GM19240 (cell line): ENCODE data around the gene SKIL.

Experiments used
- DNase-seq: peaks from one replicate; pipeline ENCODE4 v3.0.0; 2011; ENCODE audit warnings: low spot score; ENCODE audit not compliant: insufficient read length

Gene SKIL

GRCh38 chr3:170387950-170388349 lies 30.4 kb downstream of the SKIL start:
- DNase-seq: no peak

- no peak for DNase-seq
These were observed 33.6 kb downstream of the SKIL start for GRCh38 chr3:170391108-170391507.

GRCh38 chr3:170397685-170398084 lies 40.2 kb downstream of the SKIL start:
- DNase-seq: no peak

- no peak for DNase-seq
These were observed 47.6 kb downstream of the SKIL start for GRCh38 chr3:170405101-170405500.

GRCh38 chr3:170410428-170411029 lies 53.0 kb downstream of the SKIL start:
- DNase-seq: no peak

- no peak for DNase-seq
These were observed 55.8 kb downstream of the SKIL start for GRCh38 chr3:170413291-170413690.

- DNase-seq: peak; percentile 45
These were observed 56.7 kb downstream of the SKIL start for GRCh38 chr3:170414202-170414663.

GRCh38 chr3:170417090-170417489 lies 59.6 kb downstream of the SKIL start:
- no peak for DNase-seq

GRCh38 chr3:170418422-170419398 lies 61.2 kb downstream of the SKIL start, which contains the start of gene CLDN11:
TSS of gene CLDN11 (plus strand) at chr3:170418868. CDS start at chr3:170419067, 199 bp downstream.
- no peak for DNase-seq

DNA sequence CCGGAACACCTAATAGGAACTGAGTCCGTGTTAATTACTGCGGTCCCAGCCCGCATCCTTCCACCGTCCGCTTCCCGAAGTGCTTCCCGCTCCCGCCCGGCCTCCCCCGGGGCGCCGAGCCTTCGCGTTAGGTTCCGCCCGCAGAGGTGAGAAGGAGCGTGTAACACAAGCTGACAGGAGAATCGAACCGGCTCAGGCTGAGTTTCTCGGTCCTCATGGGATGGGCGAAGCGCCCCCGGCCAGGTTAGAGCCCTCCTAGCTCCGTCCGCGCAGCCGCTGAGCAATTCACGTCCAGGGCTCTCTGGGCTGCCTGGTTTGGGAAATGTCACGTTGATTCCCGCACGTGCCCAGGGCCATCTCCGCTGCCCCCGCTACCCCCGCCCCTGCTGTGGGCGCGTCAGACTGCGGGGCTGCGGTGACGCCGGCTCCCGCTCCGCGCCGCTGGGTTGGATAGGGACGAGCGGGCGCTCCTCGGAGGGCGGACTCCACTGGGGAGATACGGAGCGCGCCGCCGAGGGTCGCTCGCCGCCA lies 62.1 kb downstream of the SKIL start:
- no peak for DNase-seq

DNA sequence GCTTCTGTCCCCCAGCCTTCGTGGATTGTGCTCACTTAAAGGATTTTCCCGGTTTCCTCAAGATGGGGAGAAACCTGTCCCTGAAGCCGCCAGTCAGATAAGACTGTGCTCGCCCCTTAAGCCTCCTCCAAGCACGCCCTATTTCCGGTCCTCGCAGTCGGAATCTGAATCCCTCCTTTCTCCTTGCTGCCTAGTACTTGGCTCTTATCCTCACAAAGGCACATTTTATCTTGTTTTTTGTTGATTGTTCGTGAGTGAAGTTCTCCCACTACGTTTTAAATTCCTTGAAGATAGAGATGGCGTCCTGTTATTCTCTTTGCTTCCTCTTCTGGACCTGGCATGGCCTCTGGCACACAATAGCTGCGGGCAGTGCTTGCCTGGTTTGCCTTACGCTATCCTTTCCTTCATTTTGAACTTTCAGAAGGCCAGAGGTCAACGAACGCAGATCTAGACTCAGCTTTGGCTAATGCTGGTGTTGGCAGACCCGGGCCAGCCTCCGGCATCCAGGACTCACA lies 62.8 kb downstream of the SKIL start:
- no peak for DNase-seq

DNA sequence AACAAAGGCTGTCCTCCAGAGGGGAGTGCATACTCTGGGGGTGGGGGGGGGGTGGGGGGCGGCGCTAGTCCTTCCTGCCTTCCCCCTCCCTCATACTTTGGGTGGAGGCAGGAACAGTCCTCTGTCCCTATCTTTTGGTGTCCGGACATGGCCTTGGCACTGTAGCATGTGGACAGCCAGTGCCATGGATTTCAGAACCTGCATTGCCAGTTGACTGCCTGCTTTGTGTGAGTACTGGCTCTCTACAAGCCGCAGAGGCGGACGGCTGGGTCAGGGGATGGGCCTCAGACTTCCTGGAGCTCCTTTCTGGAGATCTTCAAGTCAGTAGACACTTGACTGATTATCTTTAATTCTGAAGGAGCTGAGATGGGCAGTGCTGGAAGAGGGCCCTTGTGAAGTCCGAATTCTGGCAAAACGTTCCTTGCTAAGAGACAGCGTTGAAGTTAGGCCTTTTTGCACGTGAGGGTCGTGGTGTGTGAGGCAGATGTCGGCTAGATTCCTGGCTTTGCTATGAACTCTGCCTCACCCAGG lies 63.7 kb downstream of the SKIL start:
- no peak for DNase-seq

- no peak for DNase-seq
These were observed 64.2 kb downstream of the SKIL start for GRCh38 chr3:170421758-170422157.

DNA sequence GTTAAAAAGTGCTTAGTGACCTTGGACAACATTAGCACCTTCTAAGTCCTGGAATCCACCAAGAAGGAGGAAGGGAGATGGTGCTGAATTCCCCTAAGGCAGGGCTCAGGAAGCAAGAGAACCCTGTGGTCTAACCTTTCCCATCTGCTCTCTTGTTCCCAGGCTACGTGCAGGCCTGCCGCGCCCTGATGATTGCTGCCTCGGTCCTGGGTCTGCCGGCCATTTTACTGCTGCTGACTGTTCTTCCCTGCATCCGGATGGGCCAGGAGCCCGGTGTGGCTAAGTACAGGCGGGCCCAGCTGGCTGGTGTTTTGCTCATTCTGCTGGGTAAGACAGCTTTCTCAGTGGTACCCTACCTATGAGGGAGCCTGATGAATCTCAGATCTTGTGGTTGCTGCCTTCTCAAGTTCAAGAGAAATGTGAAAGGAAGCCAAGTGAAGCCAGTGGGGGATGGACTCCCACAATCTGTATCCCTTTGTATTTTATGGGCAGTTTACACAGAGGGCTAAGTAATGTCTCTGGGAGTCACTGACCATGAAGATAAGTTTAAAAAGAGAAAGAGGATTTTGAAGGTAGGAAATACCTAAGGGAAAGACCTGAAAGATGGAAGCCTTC lies 65.6 kb downstream of the SKIL start:
- DNase-seq: no peak

DNA sequence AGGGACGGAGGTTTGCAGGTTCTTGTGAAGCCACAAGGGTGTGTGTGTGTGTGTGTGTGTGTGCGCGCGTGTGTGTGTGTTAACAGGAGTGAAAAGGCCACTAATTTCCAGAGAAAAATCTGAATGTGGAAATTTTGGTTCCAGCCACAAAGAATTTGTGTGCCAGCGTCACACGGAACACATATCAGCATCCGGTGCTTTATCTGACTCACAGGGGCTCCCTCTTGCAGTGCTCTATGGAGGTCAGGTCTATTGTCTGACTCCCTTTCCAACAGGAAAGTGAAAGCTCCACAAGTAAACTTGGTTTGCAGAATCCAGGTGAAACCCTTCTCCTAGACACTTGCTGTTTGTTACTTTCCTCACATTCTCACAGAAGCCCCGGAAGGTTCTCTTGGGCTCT lies 67.4 kb downstream of the SKIL start:
- no peak for DNase-seq

- DNase-seq: no peak
These were observed 68.2 kb downstream of the SKIL start for GRCh38 chr3:170425491-170426239.

- no peak for DNase-seq
These were observed 68.8 kb downstream of the SKIL start for GRCh38 chr3:170426240-170426797.

DNA sequence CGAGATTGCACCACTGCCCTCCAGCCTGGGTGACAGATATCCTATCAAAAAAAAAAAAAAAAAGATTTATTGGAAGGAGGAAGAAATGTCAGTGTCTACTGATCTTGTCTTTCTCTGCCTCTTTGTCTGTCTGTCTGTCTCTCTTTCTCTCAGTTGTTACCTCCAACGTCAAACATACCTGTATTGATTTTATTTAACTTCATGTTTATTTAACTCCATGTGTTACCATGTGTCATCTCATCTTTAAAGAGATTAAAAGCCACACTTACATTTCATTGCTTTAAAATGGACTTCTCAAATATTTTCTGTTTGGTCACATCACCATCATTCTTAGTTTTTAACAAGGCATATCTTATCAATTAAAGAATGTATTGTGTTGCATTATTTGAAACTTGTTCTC lies 70.6 kb downstream of the SKIL start:
- no peak for DNase-seq

DNA sequence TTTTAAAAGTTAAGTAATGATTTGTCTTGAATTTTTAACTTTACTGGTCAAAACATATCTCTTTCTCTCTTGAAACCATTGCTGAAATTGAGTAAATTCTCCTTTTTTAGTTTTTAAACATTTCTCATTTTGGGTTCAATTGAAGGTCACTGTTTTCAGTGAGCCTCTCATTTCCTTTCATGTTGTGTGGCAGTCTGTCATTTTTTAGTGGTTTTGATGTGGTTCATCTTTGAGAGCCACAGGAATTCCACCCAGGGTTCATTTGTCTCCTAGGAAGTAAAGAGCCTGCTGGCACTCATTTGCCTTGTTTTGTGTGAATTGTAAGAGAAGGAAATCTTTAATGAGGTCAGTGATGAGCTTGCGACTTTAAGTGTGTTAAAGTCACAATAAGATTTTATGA lies 71.5 kb downstream of the SKIL start:
- no peak for DNase-seq

DNA sequence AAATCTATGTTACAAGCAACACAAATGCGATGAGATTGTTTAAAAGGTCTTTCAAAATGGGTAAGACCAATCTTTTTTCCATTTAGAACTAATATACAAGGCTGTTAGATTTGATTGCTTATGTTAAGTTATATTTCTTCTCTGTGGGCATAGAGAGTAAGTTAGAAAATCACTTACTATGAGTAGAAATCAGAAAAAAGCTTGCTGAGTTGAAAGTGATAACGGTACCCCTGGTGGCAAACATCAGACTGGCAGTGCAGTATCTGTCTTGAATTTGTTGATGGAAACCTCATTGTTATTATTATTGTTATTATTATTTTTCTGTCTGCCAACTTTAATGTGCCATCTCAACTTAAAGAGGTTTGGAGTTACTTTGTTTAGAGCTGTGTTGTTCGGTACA lies 73.5 kb downstream of the SKIL start:
- no peak for DNase-seq
